NOMO-1 (cell line): ENCODE data around the gene FER.
"Not testable (repeated sequence)": the region's sequence is repeated elsewhere in the genome, so short reads cannot be mapped to it uniquely, and the experiment has no call there.

ENCODE experiments used
- DNase-seq, 2 experiments: peaks; one replicate each; lab custom pipeline; 2025; ENCODE audit not compliant: unreplicated experiment in 2 of 2; lab: John Stamatoyannopoulos, UW

The FER gene

DNA sequence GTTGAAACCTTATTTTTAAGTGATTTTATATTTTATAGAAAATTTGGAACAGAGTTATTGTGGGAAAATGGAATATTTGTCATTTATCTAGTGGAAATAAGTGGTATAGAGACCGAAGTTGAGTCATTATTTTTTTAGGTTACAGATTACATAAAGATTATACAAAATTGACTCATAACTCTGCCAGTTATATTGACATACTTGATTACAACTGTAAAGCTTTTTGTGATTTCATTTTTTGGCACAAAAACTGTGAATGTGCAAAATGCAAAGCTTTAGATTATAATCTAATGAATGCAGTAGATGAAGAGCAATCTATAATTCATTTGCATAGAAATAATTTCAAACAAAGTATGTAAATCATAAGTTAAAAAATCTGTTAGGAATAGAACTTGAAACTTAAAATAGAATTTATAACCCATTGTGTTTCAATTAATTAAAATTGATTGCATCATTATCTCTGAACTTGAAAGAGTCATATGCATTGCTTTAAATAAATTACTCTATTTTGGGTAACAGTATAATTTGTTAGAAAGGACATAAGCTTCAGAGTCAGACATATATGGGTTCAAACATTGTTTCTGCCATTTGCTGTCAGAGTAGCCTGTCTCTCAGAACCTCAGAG is 280.4 kb downstream of the FER start:
- no peak for DNase-seq

DNA sequence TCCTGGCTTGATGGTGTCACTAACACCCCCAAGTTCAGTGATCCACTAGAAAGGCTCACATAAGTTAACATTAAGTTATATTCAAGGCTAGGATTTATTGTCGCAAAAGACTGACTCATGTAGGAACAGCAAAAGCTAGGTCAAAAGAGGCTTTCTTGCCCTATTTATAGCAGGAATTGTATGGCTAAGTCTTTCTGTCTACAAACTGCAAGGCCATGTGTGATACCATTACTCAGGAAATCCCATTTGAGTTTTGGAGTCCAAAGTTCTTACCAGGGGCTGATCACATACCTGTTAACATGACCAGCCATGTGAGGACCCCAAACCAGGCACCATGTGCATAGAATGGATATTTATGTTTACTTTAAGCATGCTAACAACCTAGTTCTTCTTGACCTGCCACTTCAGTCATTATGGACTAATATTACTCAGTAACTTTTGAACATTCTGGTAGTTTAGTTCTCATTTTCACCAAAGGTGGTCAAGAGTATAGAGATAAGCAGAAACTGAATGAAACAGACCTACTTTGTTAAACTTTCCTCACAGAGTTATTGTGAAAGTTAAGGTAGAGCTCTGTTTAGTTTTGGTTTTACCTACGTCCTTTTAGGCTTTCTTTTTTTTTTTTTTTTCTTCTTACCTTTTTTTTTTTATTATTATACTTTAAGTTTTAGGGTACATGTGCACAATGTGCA is 281.1 kb downstream of the FER start:
- DNase-seq: no peak

DNA sequence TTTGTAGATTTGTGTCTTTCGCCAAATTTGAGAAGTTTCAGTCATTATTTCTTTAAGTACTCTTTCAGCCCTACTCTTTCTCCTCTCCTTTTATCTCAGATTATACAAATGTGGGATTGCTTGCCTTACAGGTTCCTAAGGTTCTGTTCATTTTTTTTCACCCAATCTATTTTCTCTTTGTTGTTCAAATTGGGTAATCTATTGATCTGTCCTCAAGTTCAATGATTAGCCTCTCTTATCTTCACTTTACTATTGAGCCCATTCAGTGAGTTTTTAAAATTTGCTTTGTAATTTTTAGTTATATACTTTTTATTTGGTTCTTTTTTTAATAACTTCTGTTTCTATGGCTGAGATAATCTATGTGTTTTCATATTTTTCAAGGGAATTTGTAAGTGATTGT is 282.1 kb downstream of the FER start:
- DNase-seq: no peak

DNA sequence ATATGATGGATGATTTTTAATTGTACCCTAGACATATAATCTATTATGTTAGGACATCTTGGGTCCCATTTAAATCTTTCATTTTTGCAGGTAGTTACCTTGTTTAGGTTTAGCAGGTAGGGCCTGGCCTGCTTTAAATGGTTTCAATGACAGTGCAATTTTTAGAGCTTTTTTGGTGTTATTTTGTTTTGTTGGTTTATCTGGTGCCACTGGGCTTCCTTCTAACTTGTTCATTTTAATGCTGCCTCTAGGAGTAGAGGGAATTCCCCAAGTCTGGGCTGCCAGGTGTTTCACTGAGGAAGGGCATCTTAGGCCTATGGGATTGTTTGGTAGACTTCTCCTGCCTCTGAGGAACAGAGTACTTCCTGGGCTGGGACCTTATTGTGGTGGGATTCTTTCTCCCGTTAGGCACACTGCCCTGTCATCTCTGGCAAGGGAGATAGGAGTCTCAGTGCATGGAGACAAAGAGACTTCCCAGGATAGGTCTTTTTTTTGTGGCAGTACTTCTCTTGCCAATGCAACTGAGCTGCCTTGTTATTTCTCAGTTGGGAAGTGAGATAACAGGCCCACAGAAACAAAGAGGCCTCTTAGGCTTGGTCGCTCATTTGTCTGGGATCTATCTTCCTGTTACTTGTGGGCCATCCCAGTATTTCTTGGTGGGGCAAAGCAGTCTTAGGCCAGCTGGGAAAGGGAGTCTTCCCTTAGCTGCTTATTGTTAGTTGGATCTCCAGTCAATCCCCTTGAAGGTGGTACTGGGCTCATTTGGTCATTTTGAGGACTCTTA is 282.9 kb downstream of the FER start:
- no peak for DNase-seq

DNA sequence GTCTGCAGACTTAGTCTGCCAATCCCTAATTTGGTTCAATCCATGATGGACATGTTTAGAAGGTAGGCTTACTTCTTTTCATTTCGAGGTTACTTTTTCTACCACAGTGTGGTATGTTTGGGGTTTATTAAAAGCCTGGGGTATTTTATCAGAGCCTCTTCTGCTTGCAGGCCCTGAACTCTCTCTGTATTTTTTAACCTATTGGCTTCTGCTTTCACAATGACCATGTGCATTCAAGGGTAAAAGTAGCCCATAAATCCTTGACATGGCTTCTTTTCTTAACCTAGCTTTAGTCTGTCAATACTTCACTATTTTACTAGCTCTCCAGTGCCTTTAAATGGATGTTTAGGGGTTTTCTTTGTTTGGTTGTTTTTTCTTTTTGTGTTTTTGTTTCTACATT is 286.6 kb downstream of the FER start:
- no peak for DNase-seq

DNA sequence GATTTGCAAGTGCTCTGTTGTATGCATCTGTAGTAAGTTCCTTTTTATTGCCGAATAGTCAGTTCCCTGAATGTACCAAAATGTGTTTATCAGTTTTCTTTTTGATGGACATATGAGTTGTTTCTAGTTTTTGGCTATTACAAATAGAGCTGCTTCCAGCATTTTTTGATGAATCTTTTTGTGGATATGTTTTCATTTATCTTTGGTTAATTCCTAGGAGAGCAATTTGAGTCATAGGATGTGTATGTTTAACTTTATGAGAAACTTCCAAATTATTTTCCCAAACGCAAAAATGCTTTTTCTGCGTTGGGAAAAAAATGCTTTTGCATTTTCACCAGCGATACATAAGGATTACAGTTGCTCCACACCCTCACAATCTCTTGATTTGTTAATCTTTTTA is 287.7 kb downstream of the FER start:
- DNase-seq: no peak

DNA sequence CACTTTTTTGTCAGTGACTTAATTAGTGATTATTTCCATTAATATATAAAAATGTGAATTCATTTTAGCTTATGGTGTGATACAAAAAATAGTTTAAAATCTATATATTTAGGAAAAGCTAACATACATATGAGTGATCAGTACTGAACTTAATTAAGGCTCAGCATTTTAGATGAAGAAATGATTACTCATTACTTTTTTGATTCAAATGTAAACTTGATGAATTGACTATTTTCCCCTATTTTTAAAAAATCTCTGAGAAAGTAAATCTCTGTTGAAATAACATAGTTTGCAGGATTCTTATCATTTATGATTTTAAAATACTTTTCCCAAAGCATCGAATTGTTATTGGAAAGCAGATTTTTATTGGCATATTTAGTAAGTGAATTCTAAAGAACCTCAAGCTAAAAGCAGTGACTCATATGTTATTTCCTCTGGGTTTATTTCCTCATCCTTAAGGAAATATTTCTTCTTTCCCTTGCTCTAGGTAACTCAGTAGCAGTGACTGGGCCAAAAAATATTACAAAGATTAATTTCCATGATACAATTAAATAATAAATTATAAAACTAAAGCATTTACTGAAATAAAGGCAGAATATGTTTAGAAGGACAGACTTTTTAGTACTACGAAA is 290.6 kb downstream of the FER start:
- no peak for DNase-seq

DNA sequence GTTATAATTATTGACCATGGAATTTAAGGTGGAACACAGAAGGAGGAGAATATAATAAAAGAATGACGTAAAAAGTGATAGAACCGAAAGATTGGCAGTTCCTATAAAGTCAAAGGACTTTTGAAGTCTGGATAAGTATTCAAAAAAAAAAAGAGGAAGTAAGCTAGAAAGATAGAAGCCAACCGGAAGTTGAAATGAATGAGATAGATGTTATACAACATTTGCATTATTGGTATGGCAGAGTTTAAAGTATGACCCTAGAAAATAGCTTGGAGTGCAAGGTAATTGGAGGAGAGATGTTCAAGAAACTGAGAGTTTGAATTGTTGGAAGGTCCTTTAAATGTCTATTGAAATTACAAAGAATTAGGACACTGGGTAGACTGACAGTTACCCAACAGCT is 293.6 kb downstream of the FER start:
- DNase-seq: peak; percentile 48 to 69

DNA sequence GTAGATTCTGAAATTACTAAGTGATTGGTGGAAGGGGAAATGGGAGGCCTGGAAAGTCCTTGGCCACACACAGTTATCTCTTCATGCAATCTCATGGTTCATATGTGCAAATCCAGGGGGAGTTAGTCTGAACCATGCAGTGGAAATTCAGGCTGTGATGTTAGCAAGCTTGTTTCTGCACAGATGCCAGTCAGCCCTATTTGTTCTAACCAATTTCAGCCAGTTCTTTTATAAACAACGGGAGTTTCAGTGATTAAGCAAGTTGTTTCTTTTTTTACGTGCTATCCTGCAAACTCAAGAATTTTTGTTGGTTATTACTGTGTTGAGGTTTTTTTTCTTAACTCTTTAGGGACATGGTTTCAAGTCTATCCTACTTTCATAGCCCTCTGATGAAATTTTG is 298.0 kb downstream of the FER start:
- DNase-seq: no peak

DNA sequence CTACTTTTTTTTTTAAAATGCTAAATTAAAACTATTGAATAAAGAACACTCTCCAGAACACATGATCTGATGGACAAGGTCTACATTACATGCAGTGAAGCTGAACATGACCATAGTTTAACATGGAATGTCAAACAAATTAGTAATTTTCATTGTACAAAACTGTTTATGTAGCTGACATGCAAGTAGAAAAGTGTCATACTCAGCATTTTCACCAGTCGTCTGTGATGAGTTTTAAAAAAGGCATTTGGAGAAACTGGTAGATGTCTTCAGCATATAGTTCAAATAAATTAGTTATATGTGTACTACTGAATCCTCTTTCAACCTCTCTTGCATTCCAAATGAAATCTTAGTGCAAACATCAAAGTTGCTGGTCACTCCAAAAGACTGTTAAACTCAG is 301.9 kb downstream of the FER start:
- no peak for DNase-seq

DNA sequence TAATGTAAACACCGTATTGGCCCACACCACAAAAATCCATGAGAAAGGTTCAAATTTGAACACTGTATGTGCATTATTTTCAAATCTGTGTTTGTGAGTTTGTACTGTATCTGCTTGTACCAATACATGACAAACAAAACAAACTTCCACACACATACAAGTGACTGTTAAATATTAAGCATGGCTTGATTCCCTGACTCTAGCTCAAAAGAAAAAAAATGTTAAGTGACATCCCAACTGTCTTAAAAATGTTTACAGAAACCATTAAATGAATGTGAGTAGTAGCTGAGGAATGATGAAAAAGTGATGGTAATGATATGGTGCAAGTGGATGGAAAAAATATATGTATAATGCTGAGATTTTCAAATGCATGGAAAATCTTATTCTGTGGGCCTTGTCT is 302.6 kb downstream of the FER start:
- not testable (repeated sequence) for DNase-seq

DNA sequence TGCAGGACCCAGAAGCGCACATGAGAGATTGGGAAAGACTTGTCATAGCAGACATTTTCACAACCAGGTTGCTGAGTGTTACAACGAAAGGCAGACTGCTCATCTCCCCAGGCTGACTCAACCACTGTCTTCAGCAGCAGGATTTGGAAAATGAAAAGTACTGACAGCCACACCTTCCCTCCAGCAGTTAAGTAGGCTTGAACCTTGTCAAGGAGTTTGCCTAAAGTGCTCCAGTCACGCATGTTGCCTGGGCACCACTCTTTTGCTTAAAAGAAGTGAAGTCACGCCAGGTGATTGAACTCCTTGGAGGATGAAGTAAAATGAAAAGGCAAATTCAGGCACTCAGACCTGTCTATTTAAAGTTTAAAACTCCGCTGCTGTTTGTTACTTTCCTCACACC is 304.5 kb downstream of the FER start:
- not testable (repeated sequence) for DNase-seq

DNA sequence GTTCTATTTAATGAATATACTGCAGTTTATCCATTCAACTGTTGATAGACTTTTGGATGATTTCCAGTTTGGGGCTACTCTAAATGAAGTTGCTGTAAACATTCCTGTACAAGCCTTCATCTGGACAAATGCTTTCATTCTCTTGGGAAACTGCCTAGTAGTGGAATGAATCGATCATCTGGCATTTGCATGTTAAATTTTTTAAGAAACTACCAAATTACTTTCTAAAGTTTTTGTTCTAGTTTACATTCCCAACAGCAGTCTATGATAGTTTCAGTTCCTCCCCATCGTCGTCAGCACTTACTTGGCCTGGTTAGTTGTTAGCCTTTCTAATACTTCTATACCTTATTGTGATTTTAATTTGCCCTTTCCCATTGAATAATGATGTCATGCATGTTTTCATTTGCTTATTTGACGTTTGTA is 306.3 kb downstream of the FER start:
- peak in 1 of 2 experiments; percentile 14 for DNase-seq

DNA sequence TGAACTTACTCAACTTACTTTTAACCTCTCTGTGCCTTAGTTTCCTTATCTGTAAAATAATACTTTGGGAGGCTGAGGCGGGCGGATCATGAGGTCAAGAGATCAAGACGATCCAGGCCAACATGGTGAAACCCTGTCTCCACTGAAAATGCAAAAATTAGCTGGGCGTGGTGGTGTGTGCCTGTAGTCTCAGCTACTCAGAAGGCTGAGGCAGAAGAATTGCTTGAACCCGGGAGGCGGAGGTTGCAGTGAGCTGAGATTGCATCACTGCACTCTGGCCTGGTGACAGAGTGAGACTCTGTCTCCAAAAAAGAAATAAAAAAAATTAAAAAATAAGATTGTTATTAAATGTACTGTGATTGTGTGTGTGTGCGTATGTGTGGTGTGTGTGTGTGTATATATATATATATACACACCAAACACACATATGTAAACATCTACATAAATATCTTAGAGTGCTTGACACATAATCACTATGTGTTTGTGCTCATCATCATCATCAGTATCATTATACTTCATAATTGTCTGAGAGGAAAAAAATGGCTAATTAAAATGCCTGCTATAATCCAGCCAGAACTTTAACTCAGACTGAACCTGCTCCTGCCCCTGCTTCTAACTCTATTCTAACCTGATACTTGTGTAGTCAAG is 312.8 kb downstream of the FER start:
- DNase-seq: no peak

DNA sequence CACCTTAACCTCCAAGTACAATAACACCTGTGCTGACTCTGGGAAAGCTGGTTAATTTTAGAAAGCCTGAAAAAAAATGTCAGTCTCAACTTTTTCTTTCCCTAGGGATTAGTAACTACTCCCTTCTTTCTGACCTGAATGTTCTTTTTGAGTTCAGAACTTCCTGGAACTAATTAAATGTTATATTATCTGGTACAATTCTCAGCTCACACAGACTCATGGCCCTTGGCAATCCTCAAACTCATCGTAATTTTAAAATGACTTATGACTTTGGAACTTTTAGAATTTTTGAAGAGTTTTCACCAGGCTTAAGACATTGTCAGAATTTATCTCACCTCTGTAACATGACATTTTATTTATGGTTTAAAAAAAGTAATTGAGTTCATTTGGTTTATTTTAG is 315.0 kb downstream of the FER start:
- no peak for DNase-seq

DNA sequence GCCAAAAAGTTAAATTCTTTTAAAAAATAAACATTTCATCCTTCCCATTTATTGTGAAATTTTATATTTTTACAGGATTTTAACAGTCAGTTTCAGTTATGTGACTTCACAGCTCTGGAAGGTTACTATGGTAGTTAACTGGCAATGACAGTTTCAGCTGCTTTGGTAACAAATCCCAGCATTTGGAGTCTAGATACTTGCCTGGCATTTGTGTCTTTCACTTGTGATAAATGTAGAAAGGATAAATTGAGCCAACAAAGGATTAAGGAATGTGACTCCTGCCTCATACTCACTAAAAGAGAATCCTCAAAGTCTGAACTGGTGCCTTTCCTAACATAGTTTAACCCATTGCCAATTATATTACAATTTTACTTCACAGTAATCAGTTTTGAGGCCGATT is 315.5 kb downstream of the FER start:
- no peak for DNase-seq

DNA sequence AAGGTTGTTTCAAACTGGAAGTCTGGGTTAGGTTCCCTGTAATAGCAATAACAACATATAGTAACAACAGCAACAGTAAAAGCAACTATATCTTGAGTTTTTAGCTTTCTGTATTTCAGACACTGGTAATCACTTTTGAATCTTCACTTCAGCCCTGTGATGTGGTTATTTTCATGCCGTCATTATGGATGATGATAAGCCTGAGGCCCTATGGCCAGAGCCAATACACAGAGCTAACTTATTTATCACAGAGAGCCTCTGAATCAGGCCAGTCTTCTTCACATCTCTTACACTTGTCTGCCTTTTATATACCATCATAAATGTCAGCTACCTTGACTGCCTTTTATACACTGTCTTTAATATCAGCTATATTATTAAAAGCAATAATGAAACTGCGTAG is 329.0 kb downstream of the FER start:
- DNase-seq: no peak

DNA sequence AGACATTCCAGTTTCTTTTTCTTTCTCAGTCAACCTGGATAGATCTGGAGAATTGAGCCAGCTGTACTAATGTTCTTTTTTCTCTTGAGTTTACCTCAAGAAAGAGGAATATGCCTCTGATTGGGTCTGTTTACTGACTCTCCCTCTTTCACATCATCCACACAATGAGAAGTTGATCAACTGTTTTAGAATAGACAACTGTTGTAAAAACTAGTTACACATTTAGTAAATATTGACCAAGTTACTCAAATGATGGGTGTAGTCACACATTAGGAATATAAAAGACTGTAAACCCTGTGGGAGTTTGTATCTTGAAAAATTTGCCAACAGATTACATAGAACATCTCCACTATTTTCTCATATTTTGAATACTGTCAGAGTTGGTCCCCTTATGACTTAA is 330.8 kb downstream of the FER start:
- no peak for DNase-seq

DNA sequence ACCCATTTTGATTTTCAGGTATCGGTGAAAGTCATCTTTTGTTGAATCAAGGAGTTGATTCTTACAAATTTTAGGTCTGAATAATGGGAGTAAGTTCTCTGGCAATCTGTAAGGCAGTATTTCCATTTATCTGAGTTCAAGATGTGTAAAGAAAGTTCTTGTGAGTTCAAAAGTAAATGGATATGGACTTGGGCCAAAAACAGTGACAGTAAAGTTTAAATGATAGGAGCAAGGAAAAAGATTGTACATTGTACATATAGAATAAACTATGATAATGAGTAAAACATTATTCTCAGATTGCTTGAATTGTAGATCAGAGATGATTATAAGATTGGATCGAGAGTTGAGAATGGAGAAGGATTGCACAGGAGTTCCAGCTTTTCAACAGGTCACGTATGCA is 332.8 kb downstream of the FER start:
- DNase-seq: no peak

DNA sequence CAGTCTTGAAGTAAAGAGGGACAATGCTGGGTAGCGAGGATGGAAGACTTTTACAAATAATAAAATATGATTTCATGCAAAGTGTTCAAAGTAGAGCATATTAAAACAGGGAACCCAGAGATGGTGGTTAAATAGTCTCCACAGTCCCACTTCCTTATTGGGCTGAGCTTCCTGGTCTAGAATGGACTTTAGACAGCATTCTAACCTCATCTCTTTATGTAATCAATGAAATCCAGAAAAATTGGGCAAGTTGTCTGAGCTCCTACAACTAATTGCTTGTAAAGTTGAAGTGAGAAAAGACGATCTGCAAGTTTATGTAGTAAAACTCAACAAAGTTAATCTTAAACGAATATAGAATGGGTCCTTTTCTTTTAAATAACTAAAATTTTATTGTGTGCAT is 333.2 kb downstream of the FER start:
- DNase-seq: peak; percentile 33 to 81

DNA sequence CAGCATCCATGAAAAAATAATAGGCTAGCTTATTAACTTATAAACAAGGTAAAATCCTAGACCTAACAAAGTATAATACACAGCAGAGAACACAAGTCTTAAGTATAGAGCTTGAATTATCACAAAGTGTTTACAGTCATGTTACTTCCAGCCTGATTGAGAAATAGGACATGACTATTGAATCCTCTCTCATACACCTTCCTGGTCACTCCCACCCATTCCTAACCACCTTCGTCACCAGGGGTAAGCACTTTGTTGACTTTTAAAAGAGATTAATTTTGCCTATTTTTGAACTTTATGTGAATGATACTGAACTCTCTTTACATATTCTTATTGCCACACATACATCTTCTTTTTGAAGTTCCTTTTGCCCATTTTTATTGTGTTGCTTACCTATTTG is 336.2 kb downstream of the FER start:
- no peak for DNase-seq
